Esophagus muscularis mucosa (tissue), 3 donors: ENCODE measurements around the gene PRICKLE1.

Source experiments
- POLR2AphosphoS5 ChIP-seq, 2 donors: sonication (generic); formaldehyde crosslinking; IDR thresholded peaks; one replicate each; pipeline ENCODE4 v1.6.1; 2017; ENCODE audit warnings: antibody characterized with exemption in 2 of 2
- TF ChIP-seq, protein P1 (sequence below), 3 experiments: fragments of 200-600 bp in 2 of 3; fragments of 450-650 bp in 1 of 3; sonication (generic) in 2 of 3; IDR thresholded peaks; one replicate each; pipeline ENCODE4 v1.5.1; 2017 to 2019; ENCODE audit warnings: antibody characterized with exemption in 3 of 3, mild to moderate bottlenecking in 2 of 3, moderate library complexity in 1 of 3

DNA sequence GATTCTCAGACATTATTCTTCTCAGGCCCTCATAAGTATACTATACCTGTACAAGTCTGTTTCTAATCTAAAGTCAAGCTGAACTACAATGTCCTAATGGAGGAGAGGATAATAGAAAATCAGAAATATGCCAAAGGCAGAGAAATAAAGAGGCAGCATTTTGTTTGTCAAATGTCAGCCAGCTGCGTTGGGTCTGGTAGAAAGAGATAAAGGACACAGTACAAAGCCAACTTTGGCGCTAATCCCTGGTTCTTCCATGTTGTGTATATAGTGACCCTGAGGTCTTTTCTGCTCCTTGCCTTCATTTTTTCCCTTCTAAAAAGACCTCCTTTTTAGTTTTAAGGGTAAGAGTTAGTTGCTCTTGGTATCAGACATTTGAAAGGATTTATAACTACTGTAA is 103.1 kb downstream of the PRICKLE1 start:
- TF ChIP-seq POLR2AphosphoS5 (IDR thresholded peaks at IDR 0.05): no peak
- TF ChIP-seq, protein P1, sequence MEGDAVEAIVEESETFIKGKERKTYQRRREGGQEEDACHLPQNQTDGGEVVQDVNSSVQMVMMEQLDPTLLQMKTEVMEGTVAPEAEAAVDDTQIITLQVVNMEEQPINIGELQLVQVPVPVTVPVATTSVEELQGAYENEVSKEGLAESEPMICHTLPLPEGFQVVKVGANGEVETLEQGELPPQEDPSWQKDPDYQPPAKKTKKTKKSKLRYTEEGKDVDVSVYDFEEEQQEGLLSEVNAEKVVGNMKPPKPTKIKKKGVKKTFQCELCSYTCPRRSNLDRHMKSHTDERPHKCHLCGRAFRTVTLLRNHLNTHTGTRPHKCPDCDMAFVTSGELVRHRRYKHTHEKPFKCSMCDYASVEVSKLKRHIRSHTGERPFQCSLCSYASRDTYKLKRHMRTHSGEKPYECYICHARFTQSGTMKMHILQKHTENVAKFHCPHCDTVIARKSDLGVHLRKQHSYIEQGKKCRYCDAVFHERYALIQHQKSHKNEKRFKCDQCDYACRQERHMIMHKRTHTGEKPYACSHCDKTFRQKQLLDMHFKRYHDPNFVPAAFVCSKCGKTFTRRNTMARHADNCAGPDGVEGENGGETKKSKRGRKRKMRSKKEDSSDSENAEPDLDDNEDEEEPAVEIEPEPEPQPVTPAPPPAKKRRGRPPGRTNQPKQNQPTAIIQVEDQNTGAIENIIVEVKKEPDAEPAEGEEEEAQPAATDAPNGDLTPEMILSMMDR (IDR thresholded peaks at IDR 0.05): no peak
